GM12864 (cell line): ENCODE results near the gene GNPDA1.

ENCODE experiments used
- DNase-seq: peaks from one replicate; pipeline ENCODE4 v3.0.0-alpha.2; 2011; ENCODE audit warnings: low read depth
- H3K4me3 ChIP-seq: 2 replicates; pipeline ENCODE4 v1.5.1; 2011; ENCODE audit warnings: mild to moderate bottlenecking, low read depth, low read length, control low read depth
- CTCF ChIP-seq: IDR thresholded peaks from 2 replicates; pipeline ENCODE4 v1.5.1; 2011; ENCODE audit warnings: low read depth, mild to moderate bottlenecking, moderate library complexity, low read length, control low read depth, inconsistent platforms; ENCODE audit errors: missing control alignments

GNPDA1 gene

GRCh38 chr5:142032747-142033631 is 20.2 kb upstream of the GNPDA1 start:
- no peak overlapping the region for H3K4me3 ChIP-seq
- no peak for DNase-seq
- TF ChIP-seq CTCF, result no peak

- no peak for TF ChIP-seq CTCF
- no peak for DNase-seq
- no peak overlapping the region for H3K4me3 ChIP-seq
Observed at GRCh38 chr5:142032150-142032549, 19.3 kb upstream of the GNPDA1 start.

GRCh38 chr5:142025637-142026036 is 12.8 kb upstream of the GNPDA1 start:
- no peak for TF ChIP-seq CTCF
- H3K4me3 ChIP-seq, result no peak overlapping the region
- DNase-seq, result no peak

GRCh38 chr5:142024771-142025304 is 12.0 kb upstream of the GNPDA1 start:
- DNase-seq, result no peak
- H3K4me3 ChIP-seq, result peak overlapping the region; percentile 50
- TF ChIP-seq CTCF, result no peak

GRCh38 chr5:142023836-142024235 is 11.0 kb upstream of the GNPDA1 start:
- TF ChIP-seq CTCF, result no peak

GRCh38 chr5:142020122-142020659 is 7.4 kb upstream of the GNPDA1 start:
- TF ChIP-seq CTCF, result no peak
- DNase-seq, result no peak
- no peak overlapping the region for H3K4me3 ChIP-seq

More at GRCh38 chr5:142023836-142024235, 11.0 kb upstream of the GNPDA1 start:
- H3K4me3 ChIP-seq, result no peak overlapping the region
- DNase-seq, result no peak
